ENCODE measurements around the gene UNKL.

Gene UNKL

DNA sequence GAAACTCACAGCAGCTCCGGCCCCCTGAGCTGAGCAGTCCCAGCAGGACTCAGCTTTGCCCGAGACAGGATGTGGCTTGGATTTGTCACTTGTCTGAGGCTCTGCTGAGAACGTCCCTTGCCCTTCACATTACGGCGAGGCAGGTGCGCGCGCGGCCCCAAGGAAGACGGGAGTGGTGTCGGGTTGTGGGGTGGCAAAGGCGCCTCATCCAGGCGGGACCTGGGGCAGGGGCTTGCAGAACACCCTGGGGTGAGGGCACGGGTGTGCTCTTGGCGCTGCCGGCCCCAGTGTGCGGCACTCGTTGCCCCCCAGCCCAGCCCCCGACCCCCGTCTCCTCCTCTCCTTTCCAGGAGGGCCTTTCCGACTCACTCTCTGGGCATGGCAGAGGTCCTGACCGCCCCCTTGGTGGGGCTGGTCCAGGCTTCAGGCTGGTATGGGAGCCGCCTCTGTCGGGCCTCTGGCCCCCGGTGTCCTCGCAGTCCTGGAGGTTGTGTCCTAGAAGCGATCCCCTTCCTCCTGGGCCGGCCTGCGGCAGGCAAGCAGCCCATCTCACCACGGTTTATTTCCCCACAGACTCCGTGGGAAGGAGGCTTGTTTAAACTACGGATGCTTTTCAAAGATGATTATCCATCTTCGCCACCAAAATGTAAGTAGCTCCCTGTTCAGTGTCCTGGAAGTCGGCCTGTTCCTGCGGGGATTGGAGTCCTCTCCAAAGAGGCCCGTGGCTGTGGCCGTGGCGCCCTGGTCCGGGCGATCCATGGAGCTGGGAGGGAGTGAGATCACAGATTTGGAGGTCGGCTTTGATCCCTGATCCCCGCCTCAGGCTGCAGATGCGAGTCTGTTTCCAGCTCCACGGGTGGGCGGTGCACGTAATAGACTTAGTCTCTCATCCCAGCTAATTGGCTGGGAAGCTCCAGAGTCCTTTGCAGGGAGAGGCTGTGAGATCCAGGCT is 99.1 kb downstream of the UNKL start:
- Histone ChIP-seq H3K9me3 (ENCODE audit: insufficient read depth, low read depth, low read length) (no peaks in the 10 kb centered on the region), H3K4me1 (ENCODE audit: insufficient read depth, low read length) (no peaks in the 10 kb centered on the region), H3K9ac (ENCODE audit: low read depth, low read length) (no peak overlapping the region), H3K4me3 (ENCODE audit: low read length) (no peak overlapping the region), H3K27me3 (ENCODE audit: insufficient read depth, low read length) (no peaks in the 10 kb centered on the region), H3K27ac (ENCODE audit: low read depth, low read length) (no peak overlapping the region), H3K36me3 (ENCODE audit: insufficient read depth, low read length) (peaks cover 81% of the 10 kb centered on the region)
- WGBS, result 89% methylated on average over 46 of the region's 46 CpGs

DNA sequence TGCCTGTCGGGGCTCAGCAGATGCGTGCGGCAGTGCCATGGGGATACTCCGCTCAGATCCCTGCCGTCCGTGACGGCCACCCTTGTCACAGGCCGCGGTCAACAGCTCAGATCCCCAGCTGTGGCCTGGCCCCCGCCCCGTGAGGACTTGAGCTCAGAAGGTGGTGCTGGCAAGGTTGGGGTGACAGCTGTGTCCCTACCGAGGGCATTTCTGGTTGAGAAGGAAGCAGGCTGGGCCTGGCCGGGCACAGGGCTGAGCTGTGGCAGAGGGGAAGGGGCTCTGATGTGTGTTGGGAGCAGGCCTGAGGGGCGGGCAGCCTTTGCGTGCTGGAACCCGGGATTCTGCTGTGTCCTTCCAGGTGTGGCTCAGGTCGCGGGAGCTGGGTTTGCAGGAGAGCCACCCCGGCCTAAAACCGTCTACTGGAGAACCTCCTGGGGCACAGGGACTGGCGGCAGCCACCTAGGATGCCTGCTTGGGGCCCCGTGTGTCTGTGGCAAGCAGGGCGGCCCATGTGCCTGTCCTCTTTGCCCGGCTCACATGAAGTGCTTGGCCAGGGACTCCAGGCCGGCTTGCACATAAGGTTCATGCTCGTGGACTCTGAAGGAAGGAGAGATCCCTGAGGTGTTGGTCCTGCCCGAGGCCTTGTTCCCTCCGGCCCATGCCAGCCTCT is 100.0 kb downstream of the UNKL start:
- H3K9ac ChIP-seq (ENCODE audit: low read depth, low read length), result no peak overlapping the region
- no peaks in the 10 kb centered on the region for H3K27me3 ChIP-seq (ENCODE audit: insufficient read depth, low read length)
- H3K4me3 ChIP-seq (ENCODE audit: low read length), result no peak overlapping the region
- no peak overlapping the region for H3K27ac ChIP-seq (ENCODE audit: low read depth, low read length)
- 96% methylated on average over 28 of the region's 28 CpGs for WGBS
- peaks cover 72% of the 10 kb centered on the region for H3K36me3 ChIP-seq (ENCODE audit: insufficient read depth, low read length)
- no peaks in the 10 kb centered on the region for H3K9me3 ChIP-seq (ENCODE audit: insufficient read depth, low read depth, low read length)
- H3K4me1 ChIP-seq (ENCODE audit: insufficient read depth, low read length), result no peaks in the 10 kb centered on the region

DNA sequence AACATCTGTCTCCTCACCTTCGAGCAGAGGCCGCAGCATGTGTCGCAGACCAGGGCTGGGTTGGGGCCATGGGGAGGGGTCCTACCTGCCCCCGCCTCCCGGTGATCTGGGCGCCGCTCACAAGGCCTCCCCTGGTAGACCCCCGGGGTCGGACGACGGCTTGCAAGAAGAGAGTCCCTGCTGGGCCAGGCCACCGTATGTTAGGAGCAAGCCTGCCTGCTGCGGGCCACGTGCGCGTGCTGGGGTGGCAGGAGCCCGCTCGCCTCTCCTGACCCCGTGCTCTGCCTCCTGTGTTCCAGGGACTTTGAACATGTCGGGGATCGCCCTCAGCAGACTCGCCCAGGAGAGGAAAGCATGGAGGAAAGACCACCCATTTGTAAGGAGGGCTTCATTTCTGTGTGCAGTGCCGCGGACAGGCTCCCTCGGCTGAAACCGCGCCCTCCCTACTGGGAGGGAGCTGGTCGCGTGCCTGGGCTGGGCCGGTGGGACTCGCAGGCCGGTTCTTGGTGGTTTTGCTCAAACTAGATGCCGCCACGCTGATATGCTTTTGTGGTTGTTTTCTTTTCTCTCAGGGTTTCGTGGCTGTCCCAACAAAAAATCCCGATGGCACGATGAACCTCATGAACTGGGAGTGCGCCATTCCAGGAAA is 100.7 kb downstream of the UNKL start:
- H3K27me3 ChIP-seq (ENCODE audit: insufficient read depth, low read length), result no peaks in the 10 kb centered on the region
- H3K4me3 ChIP-seq (ENCODE audit: low read length), result no peak overlapping the region
- WGBS, result 93% methylated on average over 38 of the region's 38 CpGs
- peaks cover 66% of the 10 kb centered on the region for H3K36me3 ChIP-seq (ENCODE audit: insufficient read depth, low read length)
- H3K27ac ChIP-seq (ENCODE audit: low read depth, low read length), result no peak overlapping the region
- no peaks in the 10 kb centered on the region for H3K4me1 ChIP-seq (ENCODE audit: insufficient read depth, low read length)
- H3K9me3 ChIP-seq (ENCODE audit: insufficient read depth, low read depth, low read length), result no peaks in the 10 kb centered on the region
- H3K9ac ChIP-seq (ENCODE audit: low read depth, low read length), result no peak overlapping the region

Data from HUES64 (cell line).